Measurements from ENCODE around the gene RIOK2. TPM values are rescaled to one million over a fixed set of nuclear protein-coding genes. Genes with fewer than 3 reads are reported as not detected.

Gene RIOK2
- total and polyA plus RNA-seq, 2 of the 8 experiments (the other 6 are each of a cell fraction or from before 2014, with no cell fraction given) = 5.4 to 35.0 TPM

DNA sequence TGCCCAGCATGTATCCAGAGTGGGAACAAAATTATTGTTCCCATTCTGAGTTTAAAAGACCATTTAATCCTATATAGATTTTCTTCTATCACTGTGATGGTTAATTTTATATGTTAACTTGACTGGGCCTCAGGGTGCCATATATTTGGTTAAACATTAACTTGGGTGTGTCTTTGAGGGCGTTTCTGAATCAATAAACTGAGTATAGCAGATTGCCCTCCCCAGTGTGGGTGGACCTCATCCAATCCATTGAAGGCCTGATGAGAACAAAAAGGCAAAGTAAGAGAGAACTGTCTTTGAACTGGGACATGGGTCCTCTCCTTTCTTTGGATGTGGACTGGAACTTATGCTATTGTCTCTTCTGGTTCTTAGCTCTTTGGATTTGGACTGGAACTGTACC, 17.3 kb downstream of the RIOK2 start (continued):
- TF ChIP-seq, protein P1, sequence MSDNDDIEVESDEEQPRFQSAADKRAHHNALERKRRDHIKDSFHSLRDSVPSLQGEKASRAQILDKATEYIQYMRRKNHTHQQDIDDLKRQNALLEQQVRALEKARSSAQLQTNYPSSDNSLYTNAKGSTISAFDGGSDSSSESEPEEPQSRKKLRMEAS (IDR thresholded peaks at IDR 0.05) = no peak
- TF ChIP-seq SIX5 (IDR thresholded peaks at IDR 0.05; ENCODE audit: low read depth, low read length) (no peak), CEBPB (IDR thresholded peaks at IDR 0.05; ENCODE audit: low read depth, low read length) (no peak), MAFK (IDR thresholded peaks at IDR 0.05; ENCODE audit: low read depth, low read length) (no peak), CTBP2 (IDR thresholded peaks at IDR 0.05; ENCODE audit: borderline replicate concordance, insufficient read depth, insufficient read length, low read length) (no peak), KDM1A (IDR thresholded peaks at IDR 0.05; ENCODE audit: borderline replicate concordance, low read length) (no peak), NANOG (IDR thresholded peaks at IDR 0.05; ENCODE audit: insufficient read depth, low read depth, low read length, poor library complexity, severe bottlenecking) (no peak), RBBP5 (IDR thresholded peaks at IDR 0.05; ENCODE audit: borderline replicate concordance, low read depth, low read length) (no peak), ZNF274 (IDR thresholded peaks at IDR 0.05; ENCODE audit: borderline replicate concordance, extremely low read depth, low read length) (no peak)
